ENCODE measurements around the gene SOX30. TPM values are rescaled to one million over a fixed set of nuclear protein-coding genes. Genes with fewer than 3 reads are reported as not detected.

The SOX30 gene
- polyA plus RNA-seq, 2 of the 4 experiments (the other 2 are of a cell fraction): 0.08 to 0.10 TPM

DNA sequence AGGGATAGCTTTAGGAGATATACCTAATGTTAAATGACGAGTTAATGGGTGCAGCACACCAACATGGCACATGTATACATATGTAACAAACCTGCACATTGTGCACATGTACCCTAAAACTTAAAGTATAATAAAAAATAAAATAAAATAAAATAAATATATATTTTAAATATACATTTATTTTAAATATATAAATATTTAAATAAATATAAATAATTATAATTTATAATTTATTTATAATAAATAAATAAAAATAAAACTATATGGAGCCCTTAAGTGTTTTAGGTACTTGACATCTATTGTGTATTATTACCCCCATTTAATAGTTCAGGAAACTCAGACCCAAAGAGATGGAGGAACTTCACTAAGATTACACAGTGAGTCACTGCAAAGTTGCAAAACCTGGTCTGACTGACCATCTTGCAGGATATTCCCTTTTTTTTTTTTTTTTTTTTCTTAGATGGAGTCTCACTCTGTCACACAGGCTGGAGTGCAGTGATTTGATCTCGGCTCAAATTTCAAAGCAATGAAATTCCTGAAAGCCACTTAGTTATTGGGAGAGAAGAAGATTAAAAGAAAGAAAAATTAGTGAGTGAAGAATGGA is 13.3 kb upstream of the SOX30 start (continued):
- TF ChIP-seq JUNB (IDR thresholded peaks at IDR 0.05) (peak; percentile 32; the same call in 1 of the 2 replicates), RARB (CRISPR knock-in tag; IDR thresholded peaks at IDR 0.05) (no peak), ESRRA (IDR thresholded peaks at IDR 0.05; ENCODE audit: borderline replicate concordance, low read length) (no peak), EHF (CRISPR knock-in tag; IDR thresholded peaks at IDR 0.05) (no peak), NPAS2 (CRISPR knock-in tag; IDR thresholded peaks at IDR 0.05; ENCODE audit: borderline replicate concordance) (no peak), SREBF2 (IDR thresholded peaks at IDR 0.05) (no peak), MAFK (IDR thresholded peaks at IDR 0.05; ENCODE audit: partially characterized antibody) (no peak), GATA3 (IDR thresholded peaks at IDR 0.05; ENCODE audit: borderline replicate concordance) (no peak), CHD4 (IDR thresholded peaks at IDR 0.05; ENCODE audit: borderline replicate concordance) (no peak)
- TF ChIP-seq, protein P1, sequence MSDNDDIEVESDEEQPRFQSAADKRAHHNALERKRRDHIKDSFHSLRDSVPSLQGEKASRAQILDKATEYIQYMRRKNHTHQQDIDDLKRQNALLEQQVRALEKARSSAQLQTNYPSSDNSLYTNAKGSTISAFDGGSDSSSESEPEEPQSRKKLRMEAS (IDR thresholded peaks at IDR 0.05): no peak

DNA sequence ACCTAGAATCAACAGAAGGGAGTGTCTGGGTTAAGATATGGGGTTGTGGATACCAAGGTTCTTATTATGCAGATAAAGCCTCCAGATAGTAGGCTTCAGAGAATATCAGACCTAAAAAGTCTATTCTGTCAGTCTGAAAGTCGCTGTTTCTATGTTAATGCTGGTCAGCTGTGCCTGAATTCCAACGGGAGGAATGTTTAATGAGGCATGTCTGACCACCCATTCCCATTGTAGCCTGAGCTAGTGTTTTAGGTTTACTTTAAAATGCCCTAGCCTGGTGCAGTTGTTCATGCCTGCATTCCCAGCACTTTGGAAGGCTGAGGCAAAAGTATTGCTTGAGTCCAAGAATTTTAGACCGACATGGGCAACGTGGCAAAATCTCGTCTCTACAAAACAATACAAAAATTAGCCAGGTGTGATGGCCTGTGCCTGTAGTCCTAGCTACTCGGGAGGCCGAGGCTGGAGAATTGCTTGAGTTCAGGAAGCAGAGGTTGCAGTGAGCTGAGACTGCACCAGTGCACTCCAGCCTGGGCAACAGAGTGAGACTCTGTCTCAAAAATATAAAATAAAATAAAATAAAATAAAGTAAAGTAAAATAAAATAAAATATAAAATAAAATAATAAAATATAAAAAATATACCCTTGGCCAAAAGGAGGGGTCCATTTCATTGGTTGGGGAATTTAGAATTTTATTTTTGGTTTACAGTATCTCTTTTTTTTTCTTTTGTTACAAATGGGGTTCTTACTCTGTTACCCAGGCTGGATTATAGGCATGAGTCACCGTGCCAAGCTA is 7.8 kb upstream of the SOX30 start:
- CTCF ChIA-PET: interaction anchor here (1.6 to 1.7 kb wide), 2 partner anchors 83 to 332 kb away, joined by 4 read pairs; partner anchors contain the start of gene LSM11
- POLR2A ChIA-PET: no interaction called here
- H3K4me1 ChIP-seq: no peaks in the 10 kb centered on the region
- DNase-seq (ENCODE audit: low read depth in 1 of 2, low spot score in 1 of 2): no peak
- no peak overlapping the region for H3K4me3 ChIP-seq
- WGBS (ENCODE audit: missing lambda C conversion rate): 27% methylated on average over 8 of the region's 8 CpGs
- ATAC-seq: no peak
- no peak overlapping the region for H3K27ac ChIP-seq
- TF ChIP-seq, protein P2, sequence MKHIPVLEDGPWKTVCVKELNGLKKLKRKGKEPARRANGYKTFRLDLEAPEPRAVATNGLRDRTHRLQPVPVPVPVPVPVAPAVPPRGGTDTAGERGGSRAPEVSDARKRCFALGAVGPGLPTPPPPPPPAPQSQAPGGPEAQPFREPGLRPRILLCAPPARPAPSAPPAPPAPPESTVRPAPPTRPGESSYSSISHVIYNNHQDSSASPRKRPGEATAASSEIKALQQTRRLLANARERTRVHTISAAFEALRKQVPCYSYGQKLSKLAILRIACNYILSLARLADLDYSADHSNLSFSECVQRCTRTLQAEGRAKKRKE (CRISPR knock-in tag; IDR thresholded peaks at IDR 0.05; ENCODE audit: low read depth): no peak
- TF ChIP-seq EHF (CRISPR knock-in tag; IDR thresholded peaks at IDR 0.05) (no peak), HOXB5 (CRISPR knock-in tag; IDR thresholded peaks at IDR 0.05) (no peak), TFCP2L1 (CRISPR knock-in tag; IDR thresholded peaks at IDR 0.05) (no peak), RNF2 (IDR thresholded peaks at IDR 0.05; ENCODE audit: borderline replicate concordance, low read depth) (no peak), CBX2 (IDR thresholded peaks at IDR 0.05; ENCODE audit: borderline replicate concordance, low read depth) (no peak), HOXA7 (CRISPR knock-in tag; IDR thresholded peaks at IDR 0.05) (no peak), RFX5 (IDR thresholded peaks at IDR 0.05) (no peak), TP53 (CRISPR knock-in tag; IDR thresholded peaks at IDR 0.05) (no peak), RCOR1 (IDR thresholded peaks at IDR 0.05; ENCODE audit: low read depth, low read length) (no peak), JUN (IDR thresholded peaks at IDR 0.05) (no peak), ESRRA (IDR thresholded peaks at IDR 0.05; ENCODE audit: borderline replicate concordance, low read length) (no peak), EP300 (IDR thresholded peaks at IDR 0.05) (no peak), FOXS1 (CRISPR knock-in tag; IDR thresholded peaks at IDR 0.05) (no peak), NFE2L2 (conservative IDR thresholded peaks at IDR 0.05; ENCODE audit: low read length) (no peak), HEYL (CRISPR knock-in tag; IDR thresholded peaks at IDR 0.05) (no peak)
- TF ChIP-seq, protein P3, sequence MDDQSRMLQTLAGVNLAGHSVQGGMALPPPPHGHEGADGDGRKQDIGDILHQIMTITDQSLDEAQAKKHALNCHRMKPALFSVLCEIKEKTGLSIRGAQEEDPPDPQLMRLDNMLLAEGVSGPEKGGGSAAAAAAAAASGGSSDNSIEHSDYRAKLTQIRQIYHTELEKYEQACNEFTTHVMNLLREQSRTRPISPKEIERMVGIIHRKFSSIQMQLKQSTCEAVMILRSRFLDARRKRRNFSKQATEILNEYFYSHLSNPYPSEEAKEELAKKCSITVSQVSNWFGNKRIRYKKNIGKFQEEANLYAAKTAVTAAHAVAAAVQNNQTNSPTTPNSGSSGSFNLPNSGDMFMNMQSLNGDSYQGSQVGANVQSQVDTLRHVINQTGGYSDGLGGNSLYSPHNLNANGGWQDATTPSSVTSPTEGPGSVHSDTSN (IDR thresholded peaks at IDR 0.05): no peak
- TF ChIP-seq, protein P4, sequence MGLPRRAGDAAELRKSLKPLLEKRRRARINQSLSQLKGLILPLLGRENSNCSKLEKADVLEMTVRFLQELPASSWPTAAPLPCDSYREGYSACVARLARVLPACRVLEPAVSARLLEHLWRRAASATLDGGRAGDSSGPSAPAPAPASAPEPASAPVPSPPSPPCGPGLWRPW (IDR thresholded peaks at IDR 0.05): no peak
- H3K9me3 ChIP-seq: peaks cover 5% of the 10 kb centered on the region; the same call in 1 of the 3 replicates
- FAIRE-seq: no peak
- H3K4me2 ChIP-seq: no peak overlapping the region

Data from A549 (cell line).